Jurkat, Clone E6-1 (cell line): Measurements from ENCODE around the gene B4GALT2. TPM values are rescaled to one million over a fixed set of nuclear protein-coding genes. Genes with fewer than 3 reads are reported as not detected.

Experiments used
- DNase-seq: peaks from one replicate; pipeline ENCODE4 v3.0.0-alpha.2; 2011; ENCODE audit warnings: low read depth, low spot score
- H3K4me3 ChIP-seq: 2 replicates; pipeline ENCODE4 v1.5.1; 2011; ENCODE audit warnings: mild to moderate bottlenecking, low read length, control low read depth, moderate library complexity
- polyA plus RNA-seq: library from polyadenylated mRNA; unstranded; fragments of >200 nt; gene quantifications from one replicate; pipeline ENCODE4 v1.2.1, GENCODE V29; 2012; ENCODE audit warnings: missing spikeins; ENCODE audit not compliant: insufficient read length, insufficient read depth

The B4GALT2 gene, protein sequence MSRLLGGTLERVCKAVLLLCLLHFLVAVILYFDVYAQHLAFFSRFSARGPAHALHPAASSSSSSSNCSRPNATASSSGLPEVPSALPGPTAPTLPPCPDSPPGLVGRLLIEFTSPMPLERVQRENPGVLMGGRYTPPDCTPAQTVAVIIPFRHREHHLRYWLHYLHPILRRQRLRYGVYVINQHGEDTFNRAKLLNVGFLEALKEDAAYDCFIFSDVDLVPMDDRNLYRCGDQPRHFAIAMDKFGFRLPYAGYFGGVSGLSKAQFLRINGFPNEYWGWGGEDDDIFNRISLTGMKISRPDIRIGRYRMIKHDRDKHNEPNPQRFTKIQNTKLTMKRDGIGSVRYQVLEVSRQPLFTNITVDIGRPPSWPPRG
- polyA plus RNA-seq, result 25.9 TPM

DNA sequence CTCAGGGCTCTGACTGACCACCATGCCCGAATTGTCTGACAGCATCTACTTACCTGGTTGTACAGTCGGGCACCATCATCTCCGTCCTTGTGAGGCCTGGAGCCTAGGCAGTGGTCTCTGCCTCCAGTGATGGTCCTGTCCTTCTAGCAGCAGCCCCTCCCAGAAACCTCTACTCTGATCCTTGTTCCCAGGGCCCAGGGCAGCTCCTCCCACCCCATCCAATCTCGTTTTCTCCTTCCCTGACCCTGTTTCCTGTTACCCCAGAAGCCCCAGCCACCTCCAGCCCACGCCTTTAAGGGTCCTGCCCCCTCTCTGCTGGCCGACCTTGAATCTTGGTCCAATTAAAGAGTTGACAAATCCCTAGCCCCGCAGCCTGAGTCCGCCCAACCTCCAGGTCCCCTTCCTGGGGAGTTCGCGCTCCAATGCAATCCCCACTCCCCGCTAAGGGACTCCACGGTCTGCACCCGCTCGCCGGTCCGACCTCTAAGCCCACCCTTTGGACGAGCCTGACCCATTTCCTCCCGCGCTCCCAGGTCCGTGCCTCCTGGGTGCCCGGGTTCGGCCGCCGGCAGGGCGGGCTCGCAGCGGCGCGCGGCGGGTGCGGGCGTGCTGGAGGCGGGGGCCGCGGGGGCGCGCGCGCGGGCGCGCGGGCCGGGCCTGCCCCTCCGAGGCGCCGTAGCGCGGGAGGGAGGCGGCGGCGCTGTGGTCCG, at the start of gene B4GALT2:
TSS of gene B4GALT2 (plus strand) at position 660 of the 710 bp plus-strand sequence. CDS start 1,951 bp downstream, outside the sequence.
- DNase-seq, result no peak
- peak within 1 kb of the TSS; percentile 59 for H3K4me3 ChIP-seq

GRCh38 chr1:43930168-43930948, 48.7 kb upstream of the B4GALT2 start:
- DNase-seq, result peak; percentile 40
- H3K4me3 ChIP-seq, result no peak overlapping the region

GRCh38 chr1:43930949-43931275, 48.1 kb upstream of the B4GALT2 start:
- no peak overlapping the region for H3K4me3 ChIP-seq
- no peak for DNase-seq

DNA sequence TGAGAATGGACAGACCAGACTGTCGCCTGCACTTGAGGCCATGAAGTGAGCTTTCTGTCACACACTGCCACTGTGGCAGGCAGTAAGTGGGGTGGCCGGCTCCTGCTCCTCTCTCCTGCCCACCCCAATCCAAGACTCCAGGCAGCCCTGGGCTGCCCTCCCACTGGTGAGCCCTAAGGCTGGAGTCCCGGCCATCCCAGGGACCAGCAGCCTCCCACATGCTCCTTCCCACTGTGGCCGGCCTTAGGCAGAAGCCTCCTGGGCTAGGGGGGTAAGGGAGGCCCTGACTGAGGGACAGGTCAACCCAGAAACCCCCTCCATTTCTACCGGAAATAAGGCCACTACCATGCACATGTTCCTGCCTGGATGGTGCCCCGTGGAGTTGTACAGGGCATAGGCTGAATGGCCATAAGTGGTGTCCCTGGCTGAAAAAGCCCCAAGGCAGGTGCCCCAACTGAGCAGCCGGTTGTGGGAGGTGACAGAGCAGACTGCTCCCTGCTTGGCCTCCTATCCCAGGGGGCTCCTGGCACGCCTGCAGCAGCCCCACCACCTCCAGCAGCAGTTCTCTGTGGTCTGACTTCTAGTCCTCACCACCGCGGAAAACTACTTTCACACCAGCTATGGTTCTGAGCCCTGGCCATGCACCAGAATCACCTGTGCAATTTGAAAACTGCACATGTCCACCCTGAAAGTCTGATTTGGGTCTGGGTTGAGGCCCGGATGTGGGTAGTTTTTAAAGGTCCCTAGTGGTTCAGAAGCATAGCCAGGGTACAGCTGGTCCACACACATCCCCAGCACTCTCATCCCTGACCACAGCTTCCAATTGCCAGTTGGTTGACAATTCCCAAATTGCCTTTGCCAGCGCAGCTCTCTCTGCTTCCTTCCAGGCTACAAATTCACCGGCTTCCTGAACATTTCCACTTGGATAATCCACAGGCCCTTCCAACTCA, 47.0 kb upstream of the B4GALT2 start:
- H3K4me3 ChIP-seq, result no peak overlapping the region
- DNase-seq, result no peak

DNA sequence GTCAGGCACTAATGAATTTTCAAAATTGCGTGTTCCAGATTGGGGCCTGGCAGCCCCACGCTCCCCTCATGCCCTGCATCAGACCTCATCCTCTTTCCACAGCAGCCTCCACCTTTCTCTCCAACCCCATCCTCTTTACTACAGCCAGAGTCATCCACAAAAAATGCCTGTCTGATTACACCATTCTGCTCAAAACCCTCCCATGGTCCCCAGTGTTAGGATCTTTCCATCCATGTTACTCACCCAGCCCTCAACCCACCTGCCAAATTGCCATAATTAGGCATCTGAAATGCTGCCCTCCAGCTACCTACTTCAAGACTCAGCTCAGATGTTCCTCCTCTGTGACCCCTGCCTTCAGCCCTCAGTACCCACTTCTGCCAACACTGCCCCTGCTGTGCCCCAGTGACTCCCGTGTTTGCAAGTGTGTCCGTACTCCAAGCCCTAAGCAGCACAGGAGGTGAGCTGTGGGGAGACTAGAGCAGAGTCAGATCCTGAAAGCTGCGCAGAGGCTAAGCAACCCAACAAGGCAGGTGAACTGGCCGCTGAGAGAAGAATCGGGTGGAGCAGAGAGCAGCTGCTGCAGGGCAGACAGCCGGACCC, 46.1 kb upstream of the B4GALT2 start:
- no peak for DNase-seq
- H3K4me3 ChIP-seq, result no peak overlapping the region

- DNase-seq, result no peak
- no peak within 1 kb of the TSS for H3K4me3 ChIP-seq
Measured at GRCh38 chr1:43933386-43934100, 45.5 kb upstream of the B4GALT2 start, which contains the start of gene ARTN. Gene ARTN (plus strand): TSS chr1:43933801. CDS start chr1:43935657, 1,856 bp downstream.

DNA sequence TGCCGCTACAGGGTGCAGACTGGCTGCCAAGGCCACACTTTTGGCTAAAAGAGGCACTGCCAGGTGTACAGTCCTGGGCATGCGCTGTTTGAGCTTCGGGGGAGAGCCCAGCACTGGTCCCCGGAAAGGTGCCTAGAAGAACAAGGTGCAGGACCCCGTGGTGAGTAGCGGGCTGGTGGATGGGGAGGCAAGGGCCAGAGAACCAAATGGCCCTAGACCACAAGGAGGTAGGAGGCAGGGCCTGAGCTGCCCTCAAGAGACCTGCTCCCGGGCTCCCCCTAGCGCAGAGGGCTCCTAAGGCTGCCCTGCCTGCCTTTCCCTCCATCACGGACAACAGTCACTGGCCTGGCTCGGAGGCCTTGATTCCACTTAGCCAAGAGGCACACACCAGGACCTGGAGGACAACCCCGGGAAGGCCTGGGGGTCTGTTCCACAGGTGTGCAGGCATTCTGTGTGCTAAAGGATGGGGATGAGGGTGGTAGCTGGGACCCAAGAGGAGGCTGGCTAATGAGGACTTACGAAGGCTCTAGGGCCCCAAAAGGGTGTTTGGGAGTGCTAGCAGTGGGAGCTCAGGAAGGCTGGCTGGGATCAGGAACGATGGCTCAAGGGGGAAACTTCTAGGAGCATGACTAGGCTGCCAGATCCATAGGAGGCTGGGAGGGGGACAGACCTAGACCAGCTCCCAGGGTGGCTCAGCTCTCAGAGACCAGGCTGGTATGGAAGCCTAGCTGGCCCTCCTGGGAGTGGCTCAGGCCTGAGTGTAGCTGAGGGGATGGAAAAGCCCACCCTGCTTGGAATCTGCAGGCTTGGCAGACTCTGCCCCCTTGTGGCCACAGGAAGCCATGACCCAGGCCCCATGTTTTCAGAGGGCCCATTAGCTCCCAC, 44.7 kb upstream of the B4GALT2 start:
- peak; percentile 34 for DNase-seq
- H3K4me3 ChIP-seq, result no peak overlapping the region

DNA sequence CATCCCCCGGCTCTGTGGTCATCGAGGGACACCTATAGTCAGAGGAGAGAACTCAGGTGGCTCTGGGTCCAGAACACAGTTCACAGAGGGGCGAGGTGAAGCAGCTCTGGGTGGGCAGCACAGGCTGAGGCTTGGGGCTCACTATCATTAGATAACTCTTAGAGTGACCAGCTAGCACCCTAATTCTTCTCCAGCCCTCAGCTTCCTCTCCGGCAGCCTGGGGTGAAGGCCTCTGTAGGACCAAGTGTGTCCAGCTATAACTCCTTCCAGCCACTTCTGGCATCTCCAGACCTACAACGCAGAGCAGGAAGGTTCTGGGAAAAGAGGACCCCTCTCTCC, 44.1 kb upstream of the B4GALT2 start:
- no peak overlapping the region for H3K4me3 ChIP-seq
- no peak for DNase-seq

DNA sequence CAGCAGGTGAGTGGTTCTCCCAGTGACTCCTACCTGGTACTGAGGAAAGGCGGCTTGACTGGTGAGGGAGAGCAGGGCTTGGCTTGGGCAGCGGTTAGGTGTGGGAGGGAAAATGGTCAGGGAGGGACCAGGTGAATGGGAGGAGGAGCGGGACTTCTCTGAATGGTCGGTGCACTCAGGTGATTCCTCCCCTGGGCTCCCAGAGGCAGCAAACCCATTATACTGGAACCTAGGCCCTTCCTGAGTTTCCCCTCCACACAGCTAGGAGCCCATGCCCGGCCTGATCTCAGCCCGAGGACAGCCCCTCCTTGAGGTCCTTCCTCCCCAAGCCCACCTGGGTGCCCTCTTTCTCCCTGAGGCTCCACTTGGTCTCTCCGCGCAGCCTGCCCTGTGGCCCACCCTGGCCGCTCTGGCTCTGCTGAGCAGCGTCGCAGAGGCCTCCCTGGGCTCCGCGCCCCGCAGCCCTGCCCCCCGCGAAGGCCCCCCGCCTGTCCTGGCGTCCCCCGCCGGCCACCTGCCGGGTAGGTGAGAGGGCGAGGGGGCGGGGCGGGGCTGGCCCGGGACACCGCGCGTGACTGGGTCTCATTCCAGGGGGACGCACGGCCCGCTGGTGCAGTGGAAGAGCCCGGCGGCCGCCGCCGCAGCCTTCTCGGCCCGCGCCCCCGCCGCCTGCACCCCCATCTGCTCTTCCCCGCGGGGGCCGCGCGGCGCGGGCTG, 43.1 kb upstream of the B4GALT2 start:
- H3K4me3 ChIP-seq, result no peak overlapping the region
- DNase-seq, result no peak

GRCh38 chr1:43936431-43937151, 42.4 kb upstream of the B4GALT2 start:
- no peak overlapping the region for H3K4me3 ChIP-seq
- DNase-seq, result no peak

DNA sequence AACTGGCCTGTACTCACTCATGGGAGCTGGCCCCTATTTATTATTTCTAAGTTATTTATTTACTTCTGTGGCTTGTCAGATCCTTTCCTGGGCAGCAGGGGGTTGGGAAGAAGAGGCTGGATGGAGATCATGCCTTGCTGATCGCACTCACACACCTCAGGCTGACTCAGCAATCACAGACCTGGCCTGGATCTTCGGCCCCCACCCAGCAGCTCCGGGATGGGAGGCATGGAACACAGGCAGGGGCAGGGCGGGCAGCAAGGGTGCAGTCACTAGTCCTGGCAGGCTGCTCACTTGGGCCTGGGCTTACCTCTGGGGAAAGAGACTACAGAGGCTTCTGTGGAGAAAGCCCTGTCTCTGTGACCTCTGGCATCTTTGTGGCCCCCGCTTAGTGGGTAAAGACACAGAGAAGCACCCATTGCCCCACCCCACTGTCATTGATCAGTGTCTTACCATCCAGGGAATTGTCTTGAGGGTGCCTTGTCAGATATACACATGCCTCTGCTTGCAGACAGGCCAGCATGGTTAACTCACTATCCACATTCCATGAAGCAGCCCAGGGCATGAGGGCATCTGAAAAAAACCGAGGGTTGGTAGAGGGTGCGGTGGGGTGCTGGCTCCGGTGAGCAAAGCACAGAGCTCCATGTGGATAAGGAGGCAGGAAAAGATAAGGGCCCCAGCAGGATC, 41.7 kb upstream of the B4GALT2 start:
- H3K4me3 ChIP-seq, result no peak overlapping the region
- no peak for DNase-seq

DNA sequence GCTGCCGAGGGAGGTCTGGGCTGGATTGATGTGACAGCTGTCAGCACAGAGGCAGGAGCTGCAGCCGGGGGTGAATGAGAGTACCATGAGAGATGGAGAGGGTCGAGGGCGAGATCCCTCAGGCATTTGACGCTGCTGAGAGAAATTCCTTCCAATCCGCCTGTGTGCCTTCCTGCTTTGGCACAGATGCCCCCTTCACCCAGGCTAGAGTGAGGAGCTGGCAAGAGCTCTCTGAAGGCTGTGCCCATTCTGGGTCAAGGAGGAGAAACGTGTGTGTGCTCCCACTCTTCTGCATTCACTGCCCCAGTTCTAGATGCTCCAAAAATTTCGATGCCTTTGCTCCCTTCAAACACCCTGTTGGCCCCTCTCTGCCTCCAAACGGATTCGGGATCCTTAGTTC, 40.6 kb upstream of the B4GALT2 start:
- DNase-seq, result no peak
- H3K4me3 ChIP-seq, result no peak overlapping the region

- no peak for DNase-seq
- no peak overlapping the region for H3K4me3 ChIP-seq
Measured at GRCh38 chr1:43938892-43939587, 40.0 kb upstream of the B4GALT2 start.

- no peak overlapping the region for H3K4me3 ChIP-seq
- no peak for DNase-seq
Measured at GRCh38 chr1:43942411-43942810, 36.6 kb upstream of the B4GALT2 start.

GRCh38 chr1:43944860-43945259, 34.1 kb upstream of the B4GALT2 start:
- no peak for DNase-seq
- H3K4me3 ChIP-seq, result no peak overlapping the region
